Activated CD4-positive, alpha-beta T cell treated with anti-CD3 and anti-CD28 coated beads for 48 hours (primary cell): ENCODE results near the gene APAF1.

Experiments
- DNase-seq: peaks from one replicate; pipeline ENCODE4 v3.0.0-alpha.2; 2020

Gene APAF1

GRCh38 chr12:98660521-98660920 is 15.4 kb downstream of the APAF1 start:
- no peak for DNase-seq

- no peak for DNase-seq
Observed at GRCh38 chr12:98669751-98670150, 24.7 kb downstream of the APAF1 start.

GRCh38 chr12:98671459-98671858 is 26.4 kb downstream of the APAF1 start:
- no peak for DNase-seq

- DNase-seq, result no peak
Observed at GRCh38 chr12:98674841-98675240, 29.8 kb downstream of the APAF1 start.

- no peak for DNase-seq
Observed at GRCh38 chr12:98678236-98678945, 33.3 kb downstream of the APAF1 start.

GRCh38 chr12:98678946-98679610 is 34.0 kb downstream of the APAF1 start:
- no peak for DNase-seq

GRCh38 chr12:98679611-98680005 is 34.5 kb downstream of the APAF1 start:
- no peak for DNase-seq

GRCh38 chr12:98684199-98684598 is 39.1 kb downstream of the APAF1 start:
- DNase-seq, result no peak

- no peak for DNase-seq
Observed at GRCh38 chr12:98686603-98687002, 41.5 kb downstream of the APAF1 start.

- DNase-seq, result no peak
Observed at GRCh38 chr12:98691351-98691750, 46.3 kb downstream of the APAF1 start.

GRCh38 chr12:98696036-98696646 is 51.1 kb downstream of the APAF1 start:
- DNase-seq, result no peak

- no peak for DNase-seq
Observed at GRCh38 chr12:98697209-98697608, 52.1 kb downstream of the APAF1 start.

GRCh38 chr12:98698603-98699463 is 53.7 kb downstream of the APAF1 start:
- DNase-seq, result peak; percentile 68

- no peak for DNase-seq
Observed at GRCh38 chr12:98699586-98699985, 54.5 kb downstream of the APAF1 start.

GRCh38 chr12:98701166-98701565 is 56.1 kb downstream of the APAF1 start:
- DNase-seq, result no peak

- DNase-seq, result no peak
Observed at GRCh38 chr12:98709022-98709421, 63.9 kb downstream of the APAF1 start.

- no peak for DNase-seq
Observed at GRCh38 chr12:98714426-98714825, 69.3 kb downstream of the APAF1 start.

GRCh38 chr12:98719515-98720504 is 74.7 kb downstream of the APAF1 start:
- no peak for DNase-seq

- no peak for DNase-seq
Observed at GRCh38 chr12:98721204-98721702, 76.2 kb downstream of the APAF1 start.

GRCh38 chr12:98724384-98725155 is 79.5 kb downstream of the APAF1 start:
- no peak for DNase-seq
